Measurements from ENCODE around the gene MISP3. TPM values are rescaled to one million over a fixed set of nuclear protein-coding genes. Genes with fewer than 3 reads are reported as not detected.
A peak's percentile ranks its signal among the peaks of the same experiment; 100 is the strongest.

MISP3 gene
- total RNA-seq, 3 donors from 2014 or later, result 4.6 to 6.4 (median 5.0) TPM

DNA sequence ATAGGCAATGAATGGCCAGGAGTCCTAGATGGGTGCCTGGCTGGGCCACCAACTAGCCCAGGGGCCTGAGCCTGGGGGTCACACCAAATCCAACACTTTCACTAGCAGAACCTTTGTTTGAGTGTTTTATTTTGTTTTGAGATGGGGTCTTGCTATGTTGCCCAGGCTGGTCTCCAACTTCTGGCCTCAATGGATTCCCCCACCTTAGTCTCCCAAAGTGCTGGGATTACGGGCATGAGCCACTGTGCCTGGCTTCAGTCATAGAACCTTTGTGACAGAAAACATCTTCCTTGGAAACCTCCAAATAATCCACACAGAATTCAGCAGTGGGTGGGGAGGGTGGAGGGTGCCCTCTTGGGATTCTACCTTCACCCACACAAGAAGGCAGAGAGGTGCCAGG, 38.9 kb downstream of the MISP3 start:
- peaks cover 17 to 20% of the 10 kb centered on the region in 2 donors for H3K4me1 ChIP-seq

DNA sequence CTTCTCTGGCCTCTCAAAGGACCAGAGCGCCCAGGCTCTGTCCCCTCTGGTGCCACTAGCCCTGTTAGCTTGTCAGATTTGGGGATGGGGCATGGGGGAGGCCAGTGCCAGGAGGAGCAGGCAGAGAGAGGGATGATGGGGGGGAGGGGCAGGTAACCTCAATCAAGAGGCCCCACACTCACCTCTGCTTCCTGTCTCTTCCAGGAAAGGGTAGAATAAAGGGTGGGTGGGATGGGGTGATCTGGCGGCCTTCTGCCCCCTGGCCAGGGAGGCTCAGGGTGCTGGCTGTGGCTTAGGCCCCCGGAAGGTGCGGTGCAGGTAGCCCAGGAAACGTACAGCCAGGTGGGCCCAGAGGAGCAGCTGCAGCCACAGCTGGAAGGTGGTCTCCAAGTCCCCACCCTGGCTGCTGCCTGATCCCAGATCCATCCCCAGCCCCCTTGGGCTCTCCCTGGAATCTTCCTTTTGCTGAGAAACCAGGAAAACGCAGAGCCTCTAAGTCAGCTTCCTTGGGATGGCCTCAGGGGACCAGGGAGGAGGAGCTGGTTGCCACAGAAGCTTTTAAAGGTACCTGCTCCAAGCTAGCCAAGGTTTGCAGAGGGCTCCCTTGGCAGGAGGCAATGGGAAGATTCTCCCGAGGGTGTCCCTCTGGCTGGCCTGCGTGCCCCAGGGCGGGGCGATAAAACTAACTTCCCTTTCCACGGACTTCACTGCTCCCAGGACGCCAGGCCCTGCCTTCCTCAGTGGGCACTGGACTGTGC, 39.6 kb downstream of the MISP3 start:
- TF ChIP-seq POLR2AphosphoS5 (IDR thresholded peaks at IDR 0.05) (no peak), POLR2A (IDR thresholded peaks at IDR 0.05) (no peak)
- TF ChIP-seq, protein P1, sequence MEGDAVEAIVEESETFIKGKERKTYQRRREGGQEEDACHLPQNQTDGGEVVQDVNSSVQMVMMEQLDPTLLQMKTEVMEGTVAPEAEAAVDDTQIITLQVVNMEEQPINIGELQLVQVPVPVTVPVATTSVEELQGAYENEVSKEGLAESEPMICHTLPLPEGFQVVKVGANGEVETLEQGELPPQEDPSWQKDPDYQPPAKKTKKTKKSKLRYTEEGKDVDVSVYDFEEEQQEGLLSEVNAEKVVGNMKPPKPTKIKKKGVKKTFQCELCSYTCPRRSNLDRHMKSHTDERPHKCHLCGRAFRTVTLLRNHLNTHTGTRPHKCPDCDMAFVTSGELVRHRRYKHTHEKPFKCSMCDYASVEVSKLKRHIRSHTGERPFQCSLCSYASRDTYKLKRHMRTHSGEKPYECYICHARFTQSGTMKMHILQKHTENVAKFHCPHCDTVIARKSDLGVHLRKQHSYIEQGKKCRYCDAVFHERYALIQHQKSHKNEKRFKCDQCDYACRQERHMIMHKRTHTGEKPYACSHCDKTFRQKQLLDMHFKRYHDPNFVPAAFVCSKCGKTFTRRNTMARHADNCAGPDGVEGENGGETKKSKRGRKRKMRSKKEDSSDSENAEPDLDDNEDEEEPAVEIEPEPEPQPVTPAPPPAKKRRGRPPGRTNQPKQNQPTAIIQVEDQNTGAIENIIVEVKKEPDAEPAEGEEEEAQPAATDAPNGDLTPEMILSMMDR (IDR thresholded peaks at IDR 0.05), result no peak
- no peak for DNase-seq (ENCODE audit: low spot score in 2 of 2)
- Histone ChIP-seq H3K9me3 (no peaks in the 10 kb centered on the region), H3K4me3 (peak overlapping the region; percentile 19 to 61 (median 32)), H3K27me3 (no peaks in the 10 kb centered on the region), H3K36me3 (no peaks in the 10 kb centered on the region), H3K4me1 (peaks cover 18 to 22% of the 10 kb centered on the region in 2 donors), H3K27ac (peak overlapping the region; percentile 85 to 93)
- intact Hi-C loops (cut with DNase I; ENCODE audit: low total_unique reads), result no loop called here

More for the DNA sequence above, 38.9 kb downstream of the MISP3 start:
- H3K27ac ChIP-seq, result peak overlapping the region; percentile 85 to 93
- no peaks in the 10 kb centered on the region for H3K9me3 ChIP-seq
- peak overlapping the region in 1 of 3 donors; percentile 61 for H3K4me3 ChIP-seq
- intact Hi-C loops (cut with DNase I; ENCODE audit: low total_unique reads), result no loop called here
- no peak for DNase-seq (ENCODE audit: low spot score in 2 of 2)
- no peaks in the 10 kb centered on the region for H3K36me3 ChIP-seq
- TF ChIP-seq POLR2A (IDR thresholded peaks at IDR 0.05), result no peak
- no peak for TF ChIP-seq POLR2AphosphoS5 (IDR thresholded peaks at IDR 0.05)
- TF ChIP-seq, protein P1 (IDR thresholded peaks at IDR 0.05), result no peak
- no peaks in the 10 kb centered on the region for H3K27me3 ChIP-seq

DNA sequence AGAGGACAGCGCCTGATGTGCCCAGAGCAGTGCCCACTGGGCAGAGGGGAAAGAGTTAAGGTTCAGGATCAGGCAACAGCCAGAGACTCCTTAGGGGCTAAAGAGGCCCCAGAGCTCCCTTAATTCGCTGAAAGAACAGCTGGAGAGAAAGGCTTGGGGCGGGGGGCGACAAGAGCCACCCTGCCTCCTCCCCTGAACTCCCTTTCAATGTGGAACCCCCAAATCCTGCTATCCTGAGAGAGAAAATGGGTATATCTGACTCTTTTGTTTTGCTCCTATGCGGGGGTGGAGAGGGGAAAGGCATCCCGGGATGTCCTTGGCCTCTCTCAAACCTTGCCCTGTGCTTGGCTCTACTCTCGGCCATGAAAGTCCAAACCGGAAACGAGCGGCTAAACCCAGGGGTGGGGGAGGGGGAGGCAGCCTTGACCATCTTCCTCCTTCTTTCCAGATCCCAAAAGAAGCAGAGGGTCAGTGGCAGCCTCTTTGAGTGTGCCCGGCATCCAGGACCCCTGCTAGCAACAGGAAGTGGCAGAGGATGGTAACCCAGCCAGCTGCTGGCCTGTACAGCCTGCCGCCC, 40.3 kb downstream of the MISP3 start:
- no peak for DNase-seq (ENCODE audit: low spot score in 2 of 2)
- H3K4me3 ChIP-seq, result peak overlapping the region; percentile 19 to 61 (median 32)
- H3K27me3 ChIP-seq, result no peaks in the 10 kb centered on the region
- H3K9me3 ChIP-seq, result no peaks in the 10 kb centered on the region
- H3K36me3 ChIP-seq, result no peaks in the 10 kb centered on the region
- peaks cover 18 to 22% of the 10 kb centered on the region in 2 donors for H3K4me1 ChIP-seq
- H3K27ac ChIP-seq, result peak overlapping the region; percentile 85 to 93
- TF ChIP-seq, protein P1 (IDR thresholded peaks at IDR 0.05), result no peak
- no peak for TF ChIP-seq POLR2A (IDR thresholded peaks at IDR 0.05)
- TF ChIP-seq POLR2AphosphoS5 (IDR thresholded peaks at IDR 0.05), result no peak
- intact Hi-C loops (cut with DNase I; ENCODE audit: low total_unique reads), result no loop called here

DNA sequence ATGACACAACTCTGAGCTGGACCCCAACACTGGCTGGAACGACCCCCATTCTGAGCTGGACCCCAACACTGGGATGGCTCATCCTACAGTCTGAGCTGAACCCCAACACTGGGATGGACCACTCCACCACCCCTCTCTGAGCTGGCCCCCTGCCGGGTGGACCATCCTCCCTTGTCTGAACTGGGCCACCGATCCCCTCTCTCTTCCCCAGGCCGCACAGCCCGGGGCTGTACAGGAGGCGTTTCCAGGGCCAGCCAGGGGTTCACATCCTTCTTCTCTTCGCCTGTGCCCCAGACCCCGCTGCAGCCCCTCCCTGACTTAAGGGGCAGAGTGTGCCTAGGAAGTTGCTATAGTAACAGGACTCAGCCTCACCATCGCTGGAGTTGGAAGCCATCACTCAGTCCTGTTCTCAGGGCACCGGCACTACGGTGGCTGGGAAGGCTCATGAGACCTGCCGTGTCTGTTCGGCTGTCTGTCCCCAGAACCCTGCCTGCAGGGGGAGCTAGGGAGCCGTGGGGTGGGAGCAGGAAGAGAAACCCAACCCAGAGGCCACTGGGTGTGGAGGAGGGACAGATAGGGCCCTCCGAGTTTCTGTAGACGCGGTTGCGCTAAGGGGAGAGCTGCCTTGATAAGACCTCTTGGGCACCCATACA, 41.3 kb downstream of the MISP3 start:
- TF ChIP-seq POLR2AphosphoS5 (IDR thresholded peaks at IDR 0.05), result no peak
- TF ChIP-seq, protein P1 (IDR thresholded peaks at IDR 0.05), result no peak
- TF ChIP-seq POLR2A (IDR thresholded peaks at IDR 0.05), result no peak
- intact Hi-C loops (cut with DNase I; ENCODE audit: low total_unique reads), result no loop called here
- DNase-seq (ENCODE audit: low spot score in 2 of 2), result no peak

More for the DNA sequence above, 41.3 kb downstream of the MISP3 start:
- Histone ChIP-seq H3K27ac (peak overlapping the region; percentile 85 to 93), H3K4me1 (peaks cover 22 to 26% of the 10 kb centered on the region in 2 donors), H3K4me3 (peak overlapping the region in 1 of 3 donors; percentile 61), H3K36me3 (no peaks in the 10 kb centered on the region), H3K27me3 (no peaks in the 10 kb centered on the region), H3K9me3 (no peaks in the 10 kb centered on the region)
